ENCODE measurements around the gene APRT. TPM values are rescaled to one million over a fixed set of nuclear protein-coding genes. Genes with fewer than 3 reads are reported as not detected.

The APRT gene
- total and polyA plus RNA-seq, 9 of the 15 experiments (the other 6 are each of a cell fraction or from before 2014, with no cell fraction given): 41.7 to 409 (median 146) TPM

- in situ Hi-C loops (cut with MboI) (no loop called here), intact Hi-C loops (cut with micrococcal nuclease) (no loop called here)
- H3K4me3 ChIP-seq: no peak overlapping the region
- no peak overlapping the region for H3K9ac ChIP-seq (ENCODE audit: insufficient read depth in 1 of 2, low read depth in 2 of 2, low read length in 2 of 2)
- H3K27me3 ChIP-seq (ENCODE audit: control insufficient read depth in 2 of 2, insufficient read depth in 2 of 2, low read length in 2 of 2): no peaks in the 10 kb centered on the region
- WGBS (ENCODE audit: insufficient coverage, low coverage, missing lambda C conversion rate): 76% methylated on average over 3 of the region's 4 CpGs
- peaks cover 10% of the 10 kb centered on the region for H3K79me2 ChIP-seq (ENCODE audit: control insufficient read depth, insufficient read depth, low read length)
- DNase-seq (ENCODE audit: extremely low read depth in 1 of 4, low spot score in 3 of 4) (no peak), FAIRE-seq (no peak), ATAC-seq (no peak)
- peaks cover 2% of the 10 kb centered on the region; the same call in 2 of the 3 replicates for H3K36me3 ChIP-seq (ENCODE audit: control insufficient read depth, insufficient read depth, low read length)
- POLR2A ChIA-PET: interaction anchor here (0.8 kb wide), 1 partner anchor 38 kb away, joined by 4 read pairs; no protein-coding TSS in a partner anchor
- CTCF ChIA-PET (ENCODE audit: low intra/inter-chr PET ratio): no interaction called here
- no TSS peak for BruUV-seq (replicated peaks)
- no peaks in the 10 kb centered on the region for H4K20me1 ChIP-seq (replicated peaks; ENCODE audit: control insufficient read depth, insufficient read depth, low read length)
- no peak overlapping the region for H3K4me2 ChIP-seq (ENCODE audit: insufficient read depth, low read length)
- no peak overlapping the region for H3K27ac ChIP-seq (ENCODE audit: extremely low read depth, low read depth, low read length)
- H2AFZ ChIP-seq (ENCODE audit: low read depth, low read length): no peak overlapping the region
- H3K4me1 ChIP-seq (replicated peaks in 1 of 2; ENCODE audit: control insufficient read depth in 2 of 2, insufficient read depth in 2 of 2, low read length in 2 of 2): peaks cover 25 to 45% of the 10 kb centered on the region in 2 experiments
- no peaks in the 10 kb centered on the region for H3K9me1 ChIP-seq (ENCODE audit: control insufficient read depth, insufficient read depth, low read length)
- H3K9me3 ChIP-seq (replicated peaks; ENCODE audit: control insufficient read depth, insufficient read depth, low read depth, low read length): no peaks in the 10 kb centered on the region; the same call in 1 of the 2 replicates
- no peak for TF ChIP-seq TAL1 (IDR thresholded peaks at IDR 0.05)
- no peak for TF ChIP-seq PKNOX1 (IDR thresholded peaks at IDR 0.05)
- TF ChIP-seq ILF3 (IDR thresholded peaks at IDR 0.05; ENCODE audit: borderline replicate concordance): no peak
- no peak for TF ChIP-seq RREB1 (CRISPR knock-in tag; IDR thresholded peaks at IDR 0.05)
- TF ChIP-seq ZNF165 (CRISPR knock-in tag; IDR thresholded peaks at IDR 0.05; ENCODE audit: borderline replicate concordance): no peak
- TF ChIP-seq ZNF277 (CRISPR knock-in tag; IDR thresholded peaks at IDR 0.05; ENCODE audit: borderline replicate concordance): no peak
- TF ChIP-seq MCM5 (IDR thresholded peaks at IDR 0.05; ENCODE audit: low read depth): no peak
- TF ChIP-seq MXD1 (CRISPR knock-in tag; IDR thresholded peaks at IDR 0.05; ENCODE audit: borderline replicate concordance, poor library complexity, severe bottlenecking): no peak
- no peak for TF ChIP-seq SMAD3 (CRISPR knock-in tag; conservative IDR thresholded peaks at IDR 0.05)
- no peak for TF ChIP-seq OTX1 (CRISPR knock-in tag; IDR thresholded peaks at IDR 0.05)
- no peak for TF ChIP-seq RBM39 (optimal IDR thresholded peaks at IDR 0.05; ENCODE audit: low read depth, low read length)
- no peak for TF ChIP-seq PHF21A (IDR thresholded peaks at IDR 0.05; ENCODE audit: borderline replicate concordance, low read depth)
- TF ChIP-seq SNIP1 (IDR thresholded peaks at IDR 0.05; ENCODE audit: low read depth): no peak
- TF ChIP-seq ZNF253 (CRISPR knock-in tag; conservative IDR thresholded peaks at IDR 0.05): no peak
- no peak for TF ChIP-seq ZNF217 (CRISPR knock-in tag; IDR thresholded peaks at IDR 0.05)
Observed at GRCh38 chr16:88796278-88796677, 15.4 kb downstream of the APRT start.
